ENCODE measurements around the gene PHEX. TPM values are rescaled to one million over a fixed set of nuclear protein-coding genes. Genes with fewer than 3 reads are reported as not detected.

PHEX gene
- total RNA-seq (under 1 TPM in 3 of 6 donors, not detected in 3; 0.05 to 0.09 (median 0.09) TPM), polyA plus RNA-seq (under 1 TPM; 0.04 to 0.07 TPM)

GRCh38 chrX:22032084-22032483 lies at the start of gene PHEX:
TSS of gene PHEX (plus strand) at chrX:22032325. CDS start at chrX:22033006, 681 bp downstream.
- intact Hi-C loops (cut with DNase I), result no loop called here
- Histone ChIP-seq H3K27ac (no peak within 1 kb of the TSS), H3K4me3 (no peak within 1 kb of the TSS), H3K36me3 (no peaks in the 10 kb centered on the region), H3K4me1 (no peaks in the 10 kb centered on the region), H3K9me3 (no peaks in the 10 kb centered on the region), H3K27me3 (peaks cover 0 to 4% (median 0%) of the 10 kb centered on the region in 4 donors)
- TF ChIP-seq CTCF (IDR thresholded peaks at IDR 0.05), result no peak
- ATAC-seq (no peak), FAIRE-seq (no peak), DNase-seq (no peak)
- WGBS, 2 donors, result 68% methylated on average over 1 of the region's 1 CpG

- Histone ChIP-seq H3K4me3 (no peak overlapping the region), H3K36me3 (no peaks in the 10 kb centered on the region), H3K27ac (no peak overlapping the region), H3K4me1 (no peaks in the 10 kb centered on the region), H3K9me3 (no peaks in the 10 kb centered on the region), H3K27me3 (no peaks in the 10 kb centered on the region)
- DNase-seq (peak in 5 of 6 donors; percentile 27 to 80 (median 40)), FAIRE-seq (peak; percentile 99), ATAC-seq (peak; percentile 95 to 100 (median 100))
- intact Hi-C loops (cut with DNase I), result no loop called here
- WGBS, 2 donors, result 6 to 7% methylated on average over 3 of the region's 3 CpGs
- peak; percentile 70 to 96 (median 88) for TF ChIP-seq CTCF (IDR thresholded peaks at IDR 0.05)
Observed at GRCh38 chrX:21985332-21985777, 46.8 kb upstream of the PHEX start.

GRCh38 chrX:21986596-21986995 lies 45.5 kb upstream of the PHEX start:
- ATAC-seq (no peak), FAIRE-seq (no peak), DNase-seq (no peak)
- no peak for TF ChIP-seq CTCF (IDR thresholded peaks at IDR 0.05)
- WGBS, 2 donors, result 63 to 77% methylated on average over 1 of the region's 1 CpG
- no peaks in the 10 kb centered on the region for H3K9me3 ChIP-seq
- intact Hi-C loops (cut with DNase I), result no loop called here
- H3K36me3 ChIP-seq, result no peaks in the 10 kb centered on the region
- H3K4me1 ChIP-seq, result no peaks in the 10 kb centered on the region
- H3K27ac ChIP-seq, result no peak overlapping the region
- H3K27me3 ChIP-seq, result no peaks in the 10 kb centered on the region
- H3K4me3 ChIP-seq, result no peak overlapping the region

- Histone ChIP-seq H3K36me3 (no peaks in the 10 kb centered on the region), H3K27ac (no peak overlapping the region), H3K9me3 (no peaks in the 10 kb centered on the region), H3K4me3 (no peak overlapping the region), H3K4me1 (no peaks in the 10 kb centered on the region), H3K27me3 (no peaks in the 10 kb centered on the region)
- 68 to 95% methylated on average over 4 of the region's 4 CpGs for WGBS, 2 donors
- intact Hi-C loops (cut with DNase I), result no loop called here
- FAIRE-seq (no peak), ATAC-seq (no peak), DNase-seq (no peak)
- no peak for TF ChIP-seq CTCF (IDR thresholded peaks at IDR 0.05)
Observed at GRCh38 chrX:21989384-21989783, 42.7 kb upstream of the PHEX start.

- no peak for ATAC-seq
- no peaks in the 10 kb centered on the region for H3K36me3 ChIP-seq
- H3K27me3 ChIP-seq, result peaks cover 0 to 5% (median 0%) of the 10 kb centered on the region in 4 donors
- H3K9me3 ChIP-seq, result no peaks in the 10 kb centered on the region
- H3K27ac ChIP-seq, result no peak overlapping the region
- H3K4me3 ChIP-seq, result no peak overlapping the region
- no peak for FAIRE-seq
- intact Hi-C loops (cut with DNase I), result no loop called here
- DNase-seq, result no peak
- 82 to 89% methylated on average over 8 of the region's 8 CpGs for WGBS, 2 donors
- H3K4me1 ChIP-seq, result no peaks in the 10 kb centered on the region
- no peak for TF ChIP-seq CTCF (IDR thresholded peaks at IDR 0.05)
Observed at GRCh38 chrX:21990832-21991231, 41.3 kb upstream of the PHEX start.
